ENCODE measurements around the gene SLC22A2. TPM values are rescaled to one million over a fixed set of nuclear protein-coding genes. Genes with fewer than 3 reads are reported as not detected.

The SLC22A2 gene
- total RNA-seq, 2 experiments from 2014 or later, result not detected

DNA sequence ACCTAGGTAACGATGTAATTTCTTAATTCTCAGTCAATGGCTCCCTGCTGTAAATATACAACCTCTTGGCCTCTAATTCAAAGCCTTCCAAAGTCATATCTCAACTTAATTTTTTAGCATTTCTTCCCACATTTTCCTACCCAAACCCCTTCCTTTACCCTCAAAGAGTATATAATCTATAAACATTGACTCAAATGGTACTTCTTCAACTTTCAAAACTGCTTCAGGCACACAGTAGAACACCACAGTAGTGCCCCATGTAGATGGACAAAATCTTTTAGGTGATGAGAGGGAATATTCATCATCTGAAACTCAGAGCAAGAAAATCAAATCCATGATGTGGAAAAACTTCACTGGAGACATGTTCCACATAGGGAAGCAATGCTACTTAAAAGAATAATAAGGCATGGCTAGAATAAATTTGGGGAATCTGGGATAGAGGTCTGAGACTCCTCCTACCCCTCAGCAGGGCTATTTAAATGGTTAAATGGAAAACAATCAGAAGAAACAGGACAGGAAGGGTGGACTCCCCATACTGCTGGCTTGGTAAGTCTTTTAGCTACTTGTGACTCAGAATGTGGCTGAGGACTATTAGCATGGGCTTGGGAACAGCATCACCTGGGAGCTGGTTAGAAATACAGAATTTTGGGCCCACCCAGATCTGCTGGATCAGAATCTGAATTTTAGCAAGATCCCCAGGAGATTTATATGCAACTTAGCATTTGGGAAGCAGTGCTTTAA lies 6.4 kb downstream of the SLC22A2 start:
- POLR2A ChIA-PET, result no interaction called here
- Histone ChIP-seq H3K36me3 (ENCODE audit: insufficient read depth, low read length) (no peaks in the 10 kb centered on the region), H3K4me2 (ENCODE audit: low read length) (no peak overlapping the region), H3K4me1 (ENCODE audit: insufficient read depth, low read length, poor library complexity, severe bottlenecking) (no peaks in the 10 kb centered on the region), H3K9me3 (ENCODE audit: low read length) (no peaks in the 10 kb centered on the region), H3K4me3 (ENCODE audit: low read depth, low read length, poor library complexity, severe bottlenecking) (no peak overlapping the region), H3K9me2 (ENCODE audit: insufficient read depth, low read length) (no peaks in the 10 kb centered on the region), H4K20me1 (ENCODE audit: insufficient read depth, low read length) (no peaks in the 10 kb centered on the region), H3K79me2 (ENCODE audit: insufficient read depth, low read depth, low read length) (no peaks in the 10 kb centered on the region), H2AFZ (ENCODE audit: low read length) (no peak overlapping the region), H3K27ac (ENCODE audit: low read depth, low read length, poor library complexity, severe bottlenecking) (no peak overlapping the region)
- CTCF ChIA-PET (ENCODE audit: unreplicated experiment), result no interaction called here
- DNase-seq (ENCODE audit: low spot score), result no peak
- TF ChIP-seq, protein P1, sequence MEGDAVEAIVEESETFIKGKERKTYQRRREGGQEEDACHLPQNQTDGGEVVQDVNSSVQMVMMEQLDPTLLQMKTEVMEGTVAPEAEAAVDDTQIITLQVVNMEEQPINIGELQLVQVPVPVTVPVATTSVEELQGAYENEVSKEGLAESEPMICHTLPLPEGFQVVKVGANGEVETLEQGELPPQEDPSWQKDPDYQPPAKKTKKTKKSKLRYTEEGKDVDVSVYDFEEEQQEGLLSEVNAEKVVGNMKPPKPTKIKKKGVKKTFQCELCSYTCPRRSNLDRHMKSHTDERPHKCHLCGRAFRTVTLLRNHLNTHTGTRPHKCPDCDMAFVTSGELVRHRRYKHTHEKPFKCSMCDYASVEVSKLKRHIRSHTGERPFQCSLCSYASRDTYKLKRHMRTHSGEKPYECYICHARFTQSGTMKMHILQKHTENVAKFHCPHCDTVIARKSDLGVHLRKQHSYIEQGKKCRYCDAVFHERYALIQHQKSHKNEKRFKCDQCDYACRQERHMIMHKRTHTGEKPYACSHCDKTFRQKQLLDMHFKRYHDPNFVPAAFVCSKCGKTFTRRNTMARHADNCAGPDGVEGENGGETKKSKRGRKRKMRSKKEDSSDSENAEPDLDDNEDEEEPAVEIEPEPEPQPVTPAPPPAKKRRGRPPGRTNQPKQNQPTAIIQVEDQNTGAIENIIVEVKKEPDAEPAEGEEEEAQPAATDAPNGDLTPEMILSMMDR (conservative IDR thresholded peaks at IDR 0.05; ENCODE audit: low read length), result no peak
- no peak for TF ChIP-seq EZH2phosphoT487 (IDR thresholded peaks at IDR 0.05; ENCODE audit: borderline replicate concordance, low read depth, low read length)
- intact Hi-C loops (cut with micrococcal nuclease; ENCODE audit: unreplicated experiment), result no loop called here
- BruUV-seq (replicated peaks), result no TSS peak

DNA sequence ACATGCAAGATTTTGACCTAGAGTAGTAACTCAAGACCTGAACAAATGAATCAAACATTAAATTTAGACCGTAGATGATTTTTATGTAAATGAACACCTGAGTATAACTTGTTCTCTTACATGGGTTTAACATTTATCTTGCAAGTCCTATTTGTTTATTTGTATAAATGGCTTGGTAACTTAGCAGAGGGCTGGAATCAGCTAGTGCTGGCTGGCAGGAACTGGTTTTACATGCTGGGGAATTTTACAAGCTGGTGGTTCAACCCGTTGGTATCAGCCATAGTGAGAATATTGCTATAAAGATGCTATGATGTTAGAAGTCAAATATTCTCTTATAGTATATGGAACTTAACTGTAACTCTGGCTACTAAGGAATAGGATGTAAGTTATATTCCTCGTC lies 8.9 kb downstream of the SLC22A2 start:
- H3K9me3 ChIP-seq (ENCODE audit: low read length), result no peaks in the 10 kb centered on the region
- H3K9me2 ChIP-seq (ENCODE audit: insufficient read depth, low read length), result no peaks in the 10 kb centered on the region
- no peaks in the 10 kb centered on the region for H3K4me1 ChIP-seq (ENCODE audit: insufficient read depth, low read length, poor library complexity, severe bottlenecking)
- no peak overlapping the region for H3K27ac ChIP-seq (ENCODE audit: low read depth, low read length, poor library complexity, severe bottlenecking)
- intact Hi-C loops (cut with micrococcal nuclease; ENCODE audit: unreplicated experiment), result no loop called here
- CTCF ChIA-PET (ENCODE audit: unreplicated experiment), result no interaction called here
- BruUV-seq (replicated peaks), result no TSS peak
- POLR2A ChIA-PET, result no interaction called here
- H2AFZ ChIP-seq (ENCODE audit: low read length), result no peak overlapping the region
- no peak for TF ChIP-seq EZH2phosphoT487 (IDR thresholded peaks at IDR 0.05; ENCODE audit: borderline replicate concordance, low read depth, low read length)
- TF ChIP-seq, protein P1 (conservative IDR thresholded peaks at IDR 0.05; ENCODE audit: low read length), result no peak
- no peak for DNase-seq (ENCODE audit: low spot score)
- no peak overlapping the region for H3K4me2 ChIP-seq (ENCODE audit: low read length)
- no peak overlapping the region for H3K4me3 ChIP-seq (ENCODE audit: low read depth, low read length, poor library complexity, severe bottlenecking)
- H3K36me3 ChIP-seq (ENCODE audit: insufficient read depth, low read length), result no peaks in the 10 kb centered on the region
- no peaks in the 10 kb centered on the region for H3K79me2 ChIP-seq (ENCODE audit: insufficient read depth, low read depth, low read length)
- no peaks in the 10 kb centered on the region for H4K20me1 ChIP-seq (ENCODE audit: insufficient read depth, low read length)

DNA sequence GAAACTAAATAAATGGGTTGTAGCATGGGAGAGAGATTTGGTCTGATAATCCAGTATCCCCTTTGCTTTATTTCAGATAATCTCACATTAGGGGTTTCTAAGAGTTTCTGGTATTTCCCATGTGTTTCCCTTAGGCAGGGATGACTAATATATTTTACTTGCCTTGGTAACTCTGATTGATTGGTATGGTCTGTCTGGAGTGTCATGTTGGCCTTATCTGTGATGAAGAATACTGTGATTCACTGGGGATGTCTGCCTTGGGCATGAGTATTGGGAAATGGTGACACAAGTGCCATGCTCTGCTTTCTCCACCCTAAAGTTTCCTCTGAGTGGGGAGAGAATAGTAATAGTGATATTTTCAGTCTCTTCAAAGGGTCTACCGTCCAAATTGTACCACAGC lies 10.1 kb downstream of the SLC22A2 start:
- ChIA-PET POLR2A (interaction anchor here (0.7 kb wide), 1 partner anchor 471 kb away, joined by 3 read pairs; no protein-coding TSS in a partner anchor), CTCF (ENCODE audit: unreplicated experiment) (no interaction called here)
- Histone ChIP-seq H3K4me2 (ENCODE audit: low read length) (no peak overlapping the region), H2AFZ (ENCODE audit: low read length) (no peak overlapping the region), H3K9me3 (ENCODE audit: low read length) (no peaks in the 10 kb centered on the region), H3K27ac (ENCODE audit: low read depth, low read length, poor library complexity, severe bottlenecking) (no peak overlapping the region), H3K4me1 (ENCODE audit: insufficient read depth, low read length, poor library complexity, severe bottlenecking) (no peaks in the 10 kb centered on the region), H3K9me2 (ENCODE audit: insufficient read depth, low read length) (no peaks in the 10 kb centered on the region), H4K20me1 (ENCODE audit: insufficient read depth, low read length) (no peaks in the 10 kb centered on the region), H3K4me3 (ENCODE audit: low read depth, low read length, poor library complexity, severe bottlenecking) (no peak overlapping the region), H3K36me3 (ENCODE audit: insufficient read depth, low read length) (no peaks in the 10 kb centered on the region), H3K79me2 (ENCODE audit: insufficient read depth, low read depth, low read length) (no peaks in the 10 kb centered on the region)
- BruUV-seq (replicated peaks), result no TSS peak
- intact Hi-C loops (cut with micrococcal nuclease; ENCODE audit: unreplicated experiment), result no loop called here
- TF ChIP-seq, protein P1 (conservative IDR thresholded peaks at IDR 0.05; ENCODE audit: low read length), result no peak
- no peak for TF ChIP-seq EZH2phosphoT487 (IDR thresholded peaks at IDR 0.05; ENCODE audit: borderline replicate concordance, low read depth, low read length)
- no peak for DNase-seq (ENCODE audit: low spot score)

Data from OCI-LY7 (cell line).